OCI-LY3 (cell line): Measurements from ENCODE around the gene PRKCE.

Experiments used
- EZH2phosphoT487 ChIP-seq: fragments of 200-600 bp; shearing (Covaris generic); IDR thresholded peaks from 2 replicates; pipeline ENCODE4 v1.6.1; 2018; ENCODE audit warnings: antibody characterized with exemption, mixed run types, low read depth
- TF ChIP-seq, protein P1 (sequence below): fragments of 200-600, 300-600 bp; sonication (generic); IDR thresholded peaks from 2 replicates; pipeline ENCODE4 v1.5.1; 2014; ENCODE audit warnings: antibody characterized with exemption, low read length, low read depth

GRCh38 chr2:46068636-46069035, 417.2 kb downstream of the PRKCE start:
- TF ChIP-seq, protein P1, sequence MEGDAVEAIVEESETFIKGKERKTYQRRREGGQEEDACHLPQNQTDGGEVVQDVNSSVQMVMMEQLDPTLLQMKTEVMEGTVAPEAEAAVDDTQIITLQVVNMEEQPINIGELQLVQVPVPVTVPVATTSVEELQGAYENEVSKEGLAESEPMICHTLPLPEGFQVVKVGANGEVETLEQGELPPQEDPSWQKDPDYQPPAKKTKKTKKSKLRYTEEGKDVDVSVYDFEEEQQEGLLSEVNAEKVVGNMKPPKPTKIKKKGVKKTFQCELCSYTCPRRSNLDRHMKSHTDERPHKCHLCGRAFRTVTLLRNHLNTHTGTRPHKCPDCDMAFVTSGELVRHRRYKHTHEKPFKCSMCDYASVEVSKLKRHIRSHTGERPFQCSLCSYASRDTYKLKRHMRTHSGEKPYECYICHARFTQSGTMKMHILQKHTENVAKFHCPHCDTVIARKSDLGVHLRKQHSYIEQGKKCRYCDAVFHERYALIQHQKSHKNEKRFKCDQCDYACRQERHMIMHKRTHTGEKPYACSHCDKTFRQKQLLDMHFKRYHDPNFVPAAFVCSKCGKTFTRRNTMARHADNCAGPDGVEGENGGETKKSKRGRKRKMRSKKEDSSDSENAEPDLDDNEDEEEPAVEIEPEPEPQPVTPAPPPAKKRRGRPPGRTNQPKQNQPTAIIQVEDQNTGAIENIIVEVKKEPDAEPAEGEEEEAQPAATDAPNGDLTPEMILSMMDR, result no peak
- no peak for TF ChIP-seq EZH2phosphoT487
